NCI-H2227 (cell line): ENCODE results near the gene DNAJC22.
"Not testable (repeated sequence)": the region's sequence is repeated elsewhere in the genome, so short reads cannot be mapped to it uniquely, and the experiment has no call there.

Source experiments
- DNase-seq: peaks from one replicate; lab custom pipeline; 2025; ENCODE audit not compliant: unreplicated experiment; lab: John Stamatoyannopoulos, UW

Gene DNAJC22

DNA sequence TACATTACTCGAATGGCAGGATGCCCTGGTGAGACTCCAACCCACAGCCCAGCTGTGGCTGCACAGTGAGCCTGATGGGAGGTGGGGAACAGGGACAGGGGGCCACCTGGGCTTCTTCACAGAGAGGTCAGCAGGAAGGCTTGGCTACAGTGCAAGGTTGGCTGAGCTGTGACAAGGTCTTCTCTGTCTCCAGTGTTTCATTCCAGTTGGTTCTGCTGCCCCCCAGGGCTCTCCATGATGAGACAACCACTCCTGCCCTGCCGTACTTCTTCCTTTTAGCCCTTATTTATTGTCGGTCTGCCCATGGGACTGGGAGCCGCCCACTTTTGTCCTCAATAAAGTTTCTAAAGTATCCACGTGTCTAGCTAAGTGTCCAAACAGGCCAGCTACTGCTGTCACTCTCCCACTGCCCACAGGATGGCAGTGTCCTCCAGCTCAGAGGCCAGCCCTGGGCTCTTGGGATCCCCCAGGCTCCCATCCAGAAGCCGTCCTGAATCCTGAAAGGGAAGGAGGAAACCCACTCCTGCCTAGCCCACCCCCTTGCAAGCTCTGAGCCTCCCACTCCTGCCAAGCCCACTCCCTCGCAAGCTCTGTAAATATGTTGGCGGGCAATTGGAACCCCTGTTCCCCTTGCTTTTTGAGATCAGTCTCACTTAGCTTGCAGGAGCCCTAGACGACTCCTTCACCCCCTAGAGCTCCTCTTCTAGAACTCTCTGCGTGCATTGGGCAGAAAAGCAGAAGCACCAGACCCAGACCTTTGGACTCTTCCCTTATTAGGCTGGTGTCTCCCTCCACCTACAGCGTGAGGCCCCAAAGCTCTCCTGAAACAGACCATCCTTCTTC, 15.1 kb upstream of the DNAJC22 start:
- DNase-seq: peak; percentile 69

DNA sequence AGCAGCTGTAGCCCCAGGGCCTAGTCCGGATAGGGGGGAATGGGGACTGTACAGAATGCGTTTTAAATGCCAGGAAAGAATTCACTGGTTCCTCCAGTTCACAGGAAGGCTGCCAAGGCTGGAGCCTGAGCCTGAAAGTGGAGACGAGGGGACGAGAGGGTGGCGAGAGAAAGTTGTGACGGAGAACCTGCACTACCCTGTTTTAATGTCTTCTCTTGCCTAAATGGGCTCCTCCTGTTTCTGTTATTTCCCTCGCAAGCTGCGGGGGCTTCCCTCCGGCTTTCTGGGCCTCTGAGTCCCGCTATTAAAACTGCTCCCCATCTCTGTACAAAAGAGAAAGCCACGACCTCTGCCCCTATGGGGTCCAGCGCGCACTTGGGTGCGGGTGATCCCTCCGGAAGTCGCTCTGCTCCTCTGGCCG, 14.2 kb upstream of the DNAJC22 start:
- no peak for DNase-seq

GRCh38 chr12:49332891-49333371, 13.8 kb upstream of the DNAJC22 start:
- DNase-seq: no peak

DNA sequence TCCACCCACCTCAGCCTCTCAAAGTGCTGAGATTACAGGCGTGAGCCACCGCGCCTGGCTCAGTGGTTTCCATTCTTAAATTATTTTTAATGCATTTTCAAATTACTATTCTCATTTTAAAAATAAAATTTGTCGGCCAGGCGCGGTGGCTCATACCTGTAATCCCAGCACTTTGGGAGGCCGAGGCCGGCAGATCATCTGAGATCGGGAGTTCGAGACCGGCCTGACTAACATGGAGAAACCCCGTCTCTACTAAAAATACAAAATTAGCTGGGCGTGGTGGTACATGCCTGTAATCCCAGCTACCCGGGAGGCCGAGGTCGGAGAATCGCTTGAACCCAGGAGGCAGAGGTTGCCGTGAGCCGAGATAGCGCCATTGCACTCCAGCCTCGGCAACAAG, 12.9 kb upstream of the DNAJC22 start:
- DNase-seq: not testable (repeated sequence)

GRCh38 chr12:49334226-49334625, 12.5 kb upstream of the DNAJC22 start:
- DNase-seq: no peak

- no peak for DNase-seq
These were observed 12.0 kb upstream of the DNAJC22 start for GRCh38 chr12:49334681-49335080.

DNA sequence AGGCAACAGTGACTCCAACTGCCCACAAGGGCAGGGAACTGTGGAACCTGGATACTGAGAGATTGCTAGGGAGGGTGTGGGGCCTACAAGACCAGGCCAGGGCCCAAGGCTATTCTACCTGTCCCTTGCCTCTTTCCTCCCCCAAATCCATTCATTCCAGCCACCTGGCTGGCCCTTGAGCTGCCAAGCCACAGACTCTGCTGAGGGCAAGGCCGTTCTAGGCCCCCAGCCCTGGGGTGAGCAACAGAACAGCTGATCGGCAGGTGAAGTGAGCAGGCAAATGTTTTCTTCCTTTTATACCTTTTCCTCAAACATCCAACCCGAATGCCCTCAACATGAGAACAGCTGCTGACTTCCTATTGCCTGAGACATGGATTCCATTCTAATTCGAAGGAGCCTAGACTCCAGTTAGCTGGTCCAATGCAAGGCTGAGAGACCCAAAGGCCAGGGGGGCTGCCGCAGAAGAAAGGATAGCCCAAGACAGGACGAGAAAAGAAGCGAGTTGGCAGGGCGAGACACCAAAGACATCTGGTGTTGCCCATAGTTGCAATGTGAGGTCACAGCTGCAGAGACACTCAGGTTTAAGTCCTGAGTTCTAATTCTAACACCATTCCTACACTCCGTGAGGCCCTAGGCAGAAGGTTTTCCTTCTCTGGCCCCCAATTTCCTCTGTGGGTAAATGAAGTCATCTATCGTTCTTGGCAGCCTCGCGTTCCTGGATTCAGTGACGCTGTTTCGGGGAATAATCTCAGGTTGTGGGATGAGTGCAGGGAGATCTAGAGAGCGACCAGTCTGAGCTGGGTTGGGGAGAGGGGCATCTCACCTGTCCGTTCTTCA, 11.4 kb upstream of the DNAJC22 start:
- DNase-seq: no peak

GRCh38 chr12:49335955-49336644, 10.6 kb upstream of the DNAJC22 start:
- DNase-seq: no peak

GRCh38 chr12:49336645-49337584, 9.8 kb upstream of the DNAJC22 start, which contains the start of gene C1QL4:
Gene C1QL4, minus strand, starts transcription at chr12:49337188. Its CDS starts 711 bp downstream, at chr12:49336477.
- DNase-seq: peak; percentile 87

- no peak for DNase-seq
These were observed 7.7 kb upstream of the DNAJC22 start for GRCh38 chr12:49338830-49339463.

DNA sequence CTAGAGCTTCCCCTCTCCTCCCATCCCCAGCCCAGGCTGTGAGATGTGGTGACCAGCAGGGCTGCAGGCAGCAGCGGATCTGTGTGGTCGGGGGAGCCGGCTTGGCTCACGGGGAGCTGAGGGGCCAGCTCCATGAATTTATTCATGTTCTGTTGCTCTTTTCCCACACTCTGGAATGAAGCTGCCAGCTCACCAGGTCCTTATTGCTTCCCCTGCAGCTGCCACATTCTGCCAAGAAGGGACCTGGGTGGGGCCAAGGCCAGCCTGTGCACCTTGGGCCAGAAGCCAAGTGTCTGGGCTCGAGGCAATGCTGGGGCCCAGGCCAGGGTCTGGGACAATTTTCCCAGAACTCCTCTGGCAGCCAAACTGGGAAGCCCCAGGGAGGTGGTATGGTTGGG, 7.2 kb upstream of the DNAJC22 start:
- DNase-seq: no peak

- no peak for DNase-seq
These were observed 6.4 kb upstream of the DNAJC22 start for GRCh38 chr12:49340095-49340870.

- no peak for DNase-seq
These were observed 5.5 kb upstream of the DNAJC22 start for GRCh38 chr12:49340971-49341776.

- no peak for DNase-seq
These were observed 5.0 kb upstream of the DNAJC22 start for GRCh38 chr12:49341777-49342065.

- DNase-seq: peak; percentile 93
These were observed 4.4 kb upstream of the DNAJC22 start for GRCh38 chr12:49342066-49342913.

DNA sequence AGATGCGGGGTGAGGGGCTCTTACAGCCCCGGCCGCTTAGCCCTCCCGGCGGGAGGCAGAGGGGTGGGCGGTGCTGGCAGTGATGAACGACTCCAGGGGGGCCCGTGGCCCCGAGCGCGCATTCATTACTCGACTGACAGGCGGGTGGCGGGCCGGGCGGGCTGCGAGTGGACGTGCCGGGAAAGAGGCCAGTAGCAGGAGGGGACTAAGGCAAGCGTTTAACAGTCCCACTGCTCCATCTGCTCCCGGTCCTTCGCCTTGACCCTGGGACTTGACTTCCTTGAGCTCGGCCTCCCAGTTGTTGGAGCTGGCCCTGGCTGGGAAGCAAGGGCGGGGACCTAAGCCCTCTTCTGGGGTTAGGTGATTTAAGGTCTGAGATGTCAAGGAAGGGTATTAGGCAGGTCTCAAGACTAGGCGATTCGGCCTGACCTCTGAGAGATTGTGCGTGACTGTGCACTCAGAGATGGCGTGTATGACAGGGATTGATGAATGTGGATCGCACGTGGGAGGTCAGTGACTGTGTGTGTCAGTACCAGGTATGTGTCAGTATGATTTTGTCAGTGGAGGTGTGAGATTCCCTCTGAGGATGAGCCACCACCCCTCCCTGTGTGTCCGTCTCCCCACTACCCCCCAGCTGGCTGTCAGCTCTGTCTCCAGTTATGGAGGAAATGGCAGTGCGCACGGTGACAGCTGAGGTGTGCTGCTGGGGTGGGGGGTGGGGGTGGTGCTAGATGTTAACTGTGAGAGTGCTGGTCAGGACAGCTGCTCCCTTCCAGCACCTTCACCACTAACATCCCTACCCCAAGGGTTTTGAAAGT, 3.6 kb upstream of the DNAJC22 start:
- peak; percentile 12 for DNase-seq
